HUDEP-2 (cell line): ENCODE data around the gene PLVAP.

Source experiments
- DNase-seq, 76 experiments: peaks; one replicate each; lab custom pipeline; 2025; ENCODE audit not compliant: unreplicated experiment in 76 of 76; lab: John Stamatoyannopoulos, UW

The PLVAP gene

DNA sequence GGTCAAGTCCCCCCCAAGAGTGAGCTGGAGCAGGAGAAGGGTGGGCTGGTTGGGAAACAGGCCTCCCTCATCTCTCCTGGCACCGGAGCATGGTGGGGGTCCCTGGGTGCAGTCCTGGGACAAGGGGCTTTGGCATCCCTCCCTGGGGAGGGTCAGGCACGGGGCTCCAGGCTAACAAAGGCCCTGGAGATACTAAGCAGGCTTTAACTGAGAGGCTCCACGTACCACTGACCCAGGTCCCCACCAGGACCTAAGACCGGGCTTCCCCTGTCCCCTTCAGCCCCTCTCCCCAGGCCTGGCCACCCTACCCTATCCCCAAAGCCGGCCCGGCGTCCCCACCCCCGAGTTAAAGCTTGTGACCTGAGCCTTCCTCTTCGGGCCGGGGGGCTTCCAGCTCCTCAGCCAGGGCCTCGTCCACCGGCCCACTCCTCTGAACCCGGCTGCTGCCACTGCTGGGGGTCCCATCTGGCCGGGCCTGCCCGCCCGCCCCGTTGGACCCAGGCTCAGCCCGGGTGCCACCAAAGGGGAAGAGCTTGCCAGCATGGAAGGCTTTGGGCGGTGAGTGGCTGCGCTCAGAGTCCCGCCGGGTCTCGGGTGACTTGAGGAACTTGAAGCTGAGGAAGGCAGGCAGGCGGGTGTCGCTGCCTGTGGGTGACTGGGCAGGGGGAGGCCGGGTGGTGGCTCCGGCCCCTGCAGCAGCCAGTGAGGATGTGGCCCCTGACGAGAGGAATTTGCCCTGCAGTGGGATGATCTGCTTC, 52.6 kb downstream of the PLVAP start:
- no peak for DNase-seq

DNA sequence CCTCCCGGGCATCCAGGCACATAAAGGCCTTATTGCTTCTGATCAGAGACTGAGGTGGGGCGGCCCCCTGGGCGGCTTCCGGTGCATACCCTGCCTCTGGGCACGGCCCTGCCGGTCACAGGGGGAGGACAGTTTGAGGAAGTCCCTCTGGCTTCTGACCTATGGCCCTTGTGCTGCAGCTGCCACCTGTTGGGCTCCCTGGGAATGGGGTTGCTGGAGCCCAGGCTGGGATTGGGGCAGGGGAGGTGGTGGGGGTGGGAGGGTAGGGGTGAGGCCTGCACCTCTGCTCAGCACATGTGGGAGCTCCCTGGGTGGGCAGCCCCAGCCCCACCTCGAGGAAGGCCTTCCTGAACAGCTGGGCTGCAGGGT, 53.2 kb downstream of the PLVAP start:
- DNase-seq = peak in 4 of 76 experiments; percentile 7 to 30 (median 20)

DNA sequence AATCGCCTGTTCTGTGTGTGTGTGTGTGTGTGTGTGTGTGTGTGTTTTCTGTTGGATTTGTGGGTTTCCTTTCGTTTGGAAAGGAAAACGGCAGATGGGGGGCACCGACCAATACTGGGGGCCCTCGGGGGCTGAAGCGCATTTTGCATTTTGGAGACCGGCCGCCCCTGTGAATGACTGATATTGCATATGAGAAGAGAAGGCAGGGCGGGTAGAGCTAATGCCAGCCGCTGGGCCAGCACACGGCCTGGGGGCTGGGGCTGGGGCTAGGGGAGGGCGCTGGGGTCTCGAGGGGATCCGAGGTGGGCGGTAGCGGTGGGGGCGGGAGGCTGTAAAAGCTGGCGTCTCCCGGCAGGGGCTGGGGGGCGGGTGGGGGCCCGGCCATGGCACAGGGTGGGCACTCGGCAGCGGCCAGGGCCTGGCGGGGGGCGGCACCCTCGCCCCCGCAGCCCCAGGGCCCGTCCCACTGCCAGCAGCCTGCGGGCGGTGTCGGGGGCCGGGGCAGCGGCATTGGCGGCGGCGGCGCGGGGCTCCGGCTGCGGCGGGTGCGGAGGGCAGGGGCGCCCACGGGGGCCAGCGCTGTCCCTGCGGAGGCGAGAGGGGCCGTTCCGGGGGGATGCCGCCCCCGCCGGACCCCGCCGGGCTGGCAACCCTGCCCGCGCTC, 53.7 kb downstream of the PLVAP start:
- no peak for DNase-seq

DNA sequence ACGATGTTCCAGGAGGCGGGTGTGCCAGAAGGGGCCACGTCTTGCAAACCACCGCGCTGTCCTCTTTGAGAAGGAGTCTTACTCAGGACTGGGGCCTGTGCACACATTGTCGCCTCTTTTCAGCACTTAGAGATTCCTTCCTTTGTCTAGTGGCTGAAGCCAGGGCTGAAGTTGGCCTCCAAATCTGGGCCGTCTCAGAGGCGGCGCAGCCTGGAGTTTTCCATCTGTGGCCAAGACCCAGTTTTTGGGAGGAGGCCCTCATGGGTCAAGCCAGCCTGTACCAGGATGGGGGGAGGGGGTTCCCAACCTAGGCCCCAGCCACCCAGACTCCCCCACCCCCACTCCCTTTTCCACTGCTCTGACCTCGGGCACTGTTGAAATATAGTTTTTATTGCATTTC, 54.3 kb downstream of the PLVAP start:
- DNase-seq = no peak

DNA sequence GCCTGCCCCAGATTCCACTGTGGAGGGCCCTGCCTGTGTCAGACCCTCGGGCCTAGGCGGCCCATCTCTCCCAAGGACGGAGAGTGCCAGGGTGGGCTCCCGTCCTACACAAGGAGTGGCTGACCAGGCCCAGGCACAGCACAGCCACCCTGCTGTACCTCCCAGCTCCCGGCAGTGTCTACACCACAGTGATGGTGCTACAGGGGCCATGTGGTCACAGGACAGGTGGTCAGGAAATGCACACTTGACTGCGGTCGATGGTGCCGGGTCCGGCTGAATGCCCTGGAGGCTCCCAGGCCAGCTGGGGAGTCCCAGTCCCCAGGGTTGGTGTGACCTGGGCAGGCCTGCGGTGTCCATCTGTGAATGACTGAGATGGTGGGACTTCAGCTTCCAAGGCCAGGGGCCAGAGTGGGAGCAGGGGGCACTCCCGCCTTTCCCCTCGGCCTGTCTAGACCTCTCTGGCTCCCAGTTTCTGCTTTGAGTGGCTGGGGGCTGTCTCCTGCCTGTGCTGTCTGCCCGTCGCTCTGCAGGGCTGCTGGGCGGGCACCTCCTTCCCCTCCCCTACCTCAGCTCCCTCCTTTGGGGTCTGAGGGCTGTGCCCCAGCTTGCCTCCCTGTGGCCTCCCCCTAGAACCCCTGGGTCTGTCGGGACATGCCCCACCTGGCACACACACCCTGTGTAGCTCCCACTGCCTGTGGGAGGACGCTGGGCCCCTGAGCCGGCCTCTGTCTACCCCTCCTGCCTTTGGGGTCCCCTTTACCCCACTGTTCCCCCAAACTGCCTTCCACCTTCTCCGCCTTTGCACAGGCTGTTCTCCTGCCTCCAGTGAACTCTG, 55.3 kb downstream of the PLVAP start:
- DNase-seq = no peak

DNA sequence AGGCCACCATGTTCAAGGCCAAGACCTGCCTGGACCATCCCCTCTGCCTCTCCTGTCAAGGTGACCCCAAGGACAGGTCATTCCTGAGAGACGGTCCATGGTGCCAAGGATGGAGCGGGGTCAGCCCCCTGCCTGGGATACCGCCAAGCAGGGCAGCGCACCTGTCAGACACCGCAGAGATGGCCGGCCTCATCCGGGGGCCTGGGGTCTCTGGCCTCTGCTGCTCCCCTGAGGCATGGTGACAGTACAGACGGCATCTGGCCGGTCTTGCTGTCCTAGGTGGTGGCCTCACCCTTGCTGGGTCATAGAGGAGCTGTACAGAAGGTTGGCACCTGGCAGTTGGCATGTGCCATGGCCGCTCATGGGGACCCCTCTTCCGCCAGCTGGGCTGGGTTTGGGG, 56.7 kb downstream of the PLVAP start:
- DNase-seq = no peak

DNA sequence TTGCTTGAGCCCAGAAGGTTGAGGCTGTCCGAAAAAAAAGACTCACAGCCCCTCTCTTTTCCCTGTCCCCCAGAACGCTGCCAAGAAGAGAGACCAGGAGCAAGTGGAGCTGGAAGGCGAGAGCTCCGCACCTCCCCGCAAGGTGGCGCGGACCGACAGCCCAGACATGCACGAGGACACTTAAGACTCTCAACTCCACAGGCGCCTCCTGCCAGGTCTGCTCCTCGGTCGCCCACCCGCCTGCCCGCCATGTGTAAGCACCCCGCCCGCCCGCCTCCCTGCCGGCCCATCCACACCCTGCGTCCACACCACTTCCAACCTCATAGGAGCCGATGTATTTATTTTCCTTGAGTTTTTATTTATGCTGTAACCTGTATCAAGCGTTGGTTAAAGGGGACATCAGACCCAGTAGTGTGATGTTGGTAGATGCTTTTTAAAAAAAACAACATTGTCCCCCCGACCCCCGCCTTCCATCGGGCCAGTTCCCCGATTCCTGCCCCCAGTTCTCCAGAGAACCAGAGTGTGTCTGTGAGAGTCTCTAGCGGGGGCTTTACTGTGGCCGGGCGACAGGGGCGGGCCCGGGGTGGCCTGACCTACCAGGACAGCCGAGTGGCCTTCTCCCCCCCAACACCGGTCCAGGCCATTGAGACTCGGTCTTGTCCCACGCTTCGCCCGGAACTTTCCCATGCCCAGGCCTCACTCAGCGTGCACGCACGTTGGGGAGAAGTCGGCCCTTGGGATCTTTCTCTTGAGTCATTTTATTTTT, 57.5 kb downstream of the PLVAP start:
- no peak for DNase-seq

DNA sequence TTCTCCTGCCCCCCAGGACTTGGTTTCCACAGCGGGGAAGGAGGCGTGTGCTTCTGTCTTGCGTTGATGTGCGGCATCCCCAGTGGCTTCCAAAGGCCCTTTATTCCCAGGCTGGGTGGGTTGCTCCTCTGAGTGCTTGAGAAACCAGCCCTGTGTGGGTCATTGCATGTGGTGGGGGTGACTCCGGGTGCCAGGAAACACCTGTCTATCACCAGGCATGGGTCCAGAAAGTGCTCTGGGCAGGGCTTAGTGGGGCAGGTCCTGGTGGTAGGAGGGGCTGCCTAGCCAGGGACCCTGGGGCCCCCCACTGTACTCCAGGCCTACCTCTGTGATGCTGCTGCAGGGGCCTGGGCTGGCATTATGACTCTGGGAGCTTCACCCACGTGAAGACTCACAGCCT, 58.2 kb downstream of the PLVAP start:
- no peak for DNase-seq

DNA sequence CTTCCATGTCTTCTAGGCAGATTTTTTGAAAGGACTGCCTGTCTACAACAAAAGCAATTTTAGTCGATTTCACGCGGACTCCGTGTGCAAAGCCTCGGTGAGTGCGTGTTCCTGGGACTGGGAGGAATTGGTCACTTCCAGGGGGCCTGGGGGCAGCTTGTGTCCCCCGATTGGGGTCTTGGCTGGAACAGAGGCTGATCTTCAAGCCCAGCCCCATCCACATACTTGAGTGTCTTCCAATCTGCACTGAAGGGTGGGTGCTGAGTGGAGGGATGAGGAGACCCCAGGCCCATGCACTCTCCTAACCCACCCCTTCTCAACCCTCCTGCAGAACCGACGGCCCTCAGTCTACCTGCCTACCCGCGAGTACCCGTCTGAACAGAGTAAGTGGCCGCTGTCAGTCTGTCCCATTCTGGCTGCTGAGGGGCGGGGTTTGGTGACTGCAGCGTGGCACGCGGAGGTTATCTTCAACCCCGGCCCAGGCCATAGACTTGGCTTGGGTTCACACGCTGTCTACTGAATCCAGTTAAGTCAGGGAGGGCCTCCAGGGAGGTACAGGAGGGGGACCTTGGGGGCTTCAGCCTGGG, 63.0 kb downstream of the PLVAP start:
- DNase-seq = peak in 44 of 76 experiments; percentile 20 to 80 (median 48)

DNA sequence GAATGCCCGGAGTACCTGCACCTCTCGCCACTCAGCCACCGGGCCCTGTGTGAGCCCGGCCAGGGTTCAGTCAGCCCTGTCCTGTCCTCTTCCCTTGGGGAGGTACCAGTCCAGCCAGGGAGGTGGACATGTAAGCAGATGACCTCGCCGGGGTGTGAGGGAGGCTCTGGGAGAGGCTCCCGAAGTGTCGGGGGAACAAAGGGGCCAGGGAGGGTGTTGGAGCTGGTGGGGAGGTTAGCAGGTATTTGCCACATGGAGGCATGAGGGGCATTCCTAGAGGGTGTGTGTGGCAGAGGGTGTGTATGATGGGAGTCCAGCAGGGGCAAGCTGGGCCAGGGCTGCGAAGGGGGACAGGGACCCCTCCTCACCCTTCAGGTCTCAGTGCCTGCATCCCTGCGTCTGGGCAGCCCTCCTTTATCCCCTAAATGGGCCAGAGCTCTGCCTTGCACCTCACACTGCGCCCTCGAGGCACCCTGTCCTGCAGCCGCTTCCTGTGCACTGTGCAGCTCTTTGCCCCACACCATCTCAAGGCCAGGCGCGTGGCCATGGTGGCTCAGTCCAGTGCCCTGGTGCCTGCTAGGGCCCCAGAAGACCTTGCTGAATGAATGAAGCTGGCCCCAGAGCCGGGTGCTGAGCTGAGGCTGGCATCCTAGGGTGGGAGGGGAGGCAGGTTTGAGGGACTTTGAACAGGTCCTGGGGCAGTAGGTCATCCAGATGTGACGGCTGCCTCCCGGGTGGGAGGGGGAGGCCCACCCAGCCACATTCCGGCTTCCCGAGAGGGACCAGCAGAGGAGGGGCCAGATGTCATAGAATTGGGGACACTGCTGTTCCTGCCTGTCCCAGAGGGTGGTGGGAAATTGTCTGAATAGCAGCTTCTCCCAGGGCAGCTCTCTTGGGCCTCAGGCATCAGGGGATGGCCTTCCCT, 64.7 kb downstream of the PLVAP start:
- DNase-seq = no peak

DNA sequence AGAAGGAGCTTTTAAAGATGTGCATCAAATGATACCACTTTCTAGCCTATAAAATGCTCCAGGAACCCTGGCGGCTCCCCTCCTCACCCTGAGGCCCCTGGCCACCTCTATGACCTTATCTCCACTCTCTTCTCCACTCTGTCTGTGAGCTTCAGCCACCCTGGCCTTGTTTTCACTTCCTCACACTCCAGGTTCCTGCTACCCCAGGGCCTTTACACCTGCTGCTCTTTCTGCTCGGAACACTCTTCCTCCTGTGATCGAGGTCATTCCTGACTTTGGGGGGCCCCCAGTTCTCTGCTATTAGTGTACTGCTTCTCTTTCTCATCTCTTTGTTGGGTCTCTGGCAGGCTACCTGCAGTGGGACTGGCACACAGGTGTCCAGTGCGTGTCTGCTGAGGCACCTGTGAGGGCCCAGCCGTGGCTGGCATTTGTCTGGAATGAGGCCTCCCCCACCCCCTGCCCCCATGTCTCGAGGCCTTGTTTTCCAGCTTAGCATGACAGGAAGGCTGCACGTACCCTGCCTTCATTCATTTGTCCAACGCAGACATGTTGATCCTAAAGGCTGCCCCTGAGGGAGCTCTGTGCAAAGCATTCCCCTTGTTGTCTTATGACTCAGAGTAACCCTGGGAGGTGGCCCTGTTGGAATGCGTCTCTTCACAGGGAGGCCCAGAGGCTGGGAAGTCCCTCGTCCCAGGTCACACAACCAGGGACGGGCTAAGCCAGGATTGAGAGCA, 65.5 kb downstream of the PLVAP start:
- no peak for DNase-seq

DNA sequence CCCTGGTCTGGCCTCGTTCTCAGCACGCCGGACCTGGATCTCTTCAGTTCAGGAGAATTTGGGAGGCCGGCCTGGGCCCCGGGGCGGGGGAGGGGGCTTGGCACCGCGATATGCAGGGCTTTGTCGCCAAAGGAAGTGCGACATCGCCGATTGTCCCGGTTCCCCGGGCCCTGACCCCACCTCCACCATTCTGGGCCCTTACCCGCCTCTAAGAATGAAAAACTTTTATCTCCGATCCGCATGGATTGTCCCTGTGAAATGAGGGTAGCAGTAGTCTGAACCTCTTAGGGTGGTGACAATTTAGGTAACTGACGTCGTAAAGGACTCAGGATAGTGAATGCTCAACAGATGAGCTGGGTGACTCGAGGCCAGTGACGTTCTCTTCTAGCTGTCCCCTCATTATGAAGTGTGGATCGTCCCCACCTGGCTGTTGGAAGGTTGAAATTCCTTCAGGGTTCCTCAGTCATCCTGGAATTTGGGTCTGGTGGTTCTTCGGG, 67.1 kb downstream of the PLVAP start:
- peak in 3 of 76 experiments; percentile 25 to 54 (median 50) for DNase-seq

DNA sequence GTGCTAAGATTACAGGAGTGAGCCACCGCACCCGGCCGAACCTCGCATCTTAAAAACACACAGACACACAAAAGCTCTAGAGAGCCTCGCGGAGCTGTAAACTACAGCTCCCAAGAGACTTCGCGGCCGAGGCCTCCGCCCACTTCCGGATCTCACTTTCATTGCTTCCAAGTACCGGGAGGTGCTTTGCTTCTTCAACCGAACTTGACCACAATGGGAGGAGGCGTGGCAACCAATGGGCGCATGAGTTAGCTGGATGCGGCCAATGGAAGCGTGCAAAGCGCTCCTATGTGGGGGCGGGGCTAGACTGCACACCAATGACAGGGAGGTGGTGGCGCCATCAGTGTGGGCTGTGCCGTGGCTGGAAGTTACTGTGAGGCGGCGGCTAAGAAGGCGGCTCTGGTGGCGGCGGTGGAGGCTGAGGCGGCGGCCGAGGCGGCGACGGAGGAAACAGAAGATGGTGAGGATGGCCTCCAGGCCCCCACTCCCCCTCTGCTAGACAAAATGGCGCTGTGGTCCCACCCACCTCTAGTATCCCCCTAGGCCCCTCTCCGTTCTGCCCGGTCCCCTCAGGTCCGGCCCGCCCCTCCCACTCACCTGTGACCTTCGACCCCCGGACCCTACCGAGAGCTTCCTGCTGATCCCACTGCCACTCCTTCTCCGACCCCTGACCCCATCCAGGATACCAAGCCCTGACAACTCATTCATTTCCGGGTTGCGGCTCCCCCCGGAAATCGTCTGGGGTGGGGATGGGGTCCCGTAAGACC, 67.8 kb downstream of the PLVAP start, which contains the start of gene DDA1:
Gene DDA1, plus strand, starts transcription at position 366 of the 767 bp plus-strand sequence. Its CDS starts 92 bp downstream, at position 458.
- peak; percentile 76 to 100 (median 100) for DNase-seq

DNA sequence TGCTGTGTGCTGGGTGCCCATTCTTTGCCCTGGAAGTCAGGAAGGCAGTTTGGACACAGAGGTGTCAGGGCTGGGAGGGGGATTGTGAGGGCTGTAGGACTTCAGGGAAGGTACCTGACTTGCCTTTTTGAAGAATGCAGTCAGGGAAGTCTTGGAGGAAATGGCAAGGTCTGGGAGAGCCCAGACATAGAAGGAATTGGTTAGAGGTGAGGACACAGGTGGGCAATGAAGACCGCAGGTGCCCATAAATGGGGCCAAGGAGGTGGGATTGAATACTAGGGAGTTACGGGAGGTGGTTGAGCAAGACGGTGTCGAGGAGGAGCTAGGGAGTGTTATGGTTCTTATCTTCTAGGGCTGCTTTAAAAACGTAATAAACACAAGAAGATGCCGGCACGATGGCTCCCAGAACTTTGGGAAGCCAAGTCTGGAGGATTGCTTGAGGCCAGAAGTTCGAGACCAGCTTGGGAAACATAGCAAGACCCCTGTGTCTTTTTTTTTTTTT, 69.2 kb downstream of the PLVAP start:
- no peak for DNase-seq

DNA sequence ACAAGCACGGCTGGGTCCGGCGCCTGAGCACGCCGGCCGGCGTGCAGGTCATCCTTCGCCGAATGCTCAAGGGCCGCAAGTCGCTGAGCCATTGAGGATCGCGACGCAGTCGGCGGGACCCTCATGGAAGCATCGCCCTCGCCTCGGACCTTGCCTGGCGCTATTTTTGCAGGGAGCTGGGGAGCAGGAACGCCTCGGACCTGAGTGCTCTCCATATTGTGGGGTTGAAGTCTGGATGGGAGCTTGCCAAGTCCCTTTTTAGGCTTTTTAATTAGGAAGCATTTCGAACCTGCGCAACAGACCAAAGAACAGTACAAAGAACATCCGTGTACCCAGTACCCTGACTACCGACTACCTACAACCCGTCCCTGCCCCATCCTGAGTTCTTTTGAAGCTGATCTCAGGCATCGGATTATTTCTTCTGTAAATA, 70.8 kb downstream of the PLVAP start:
- peak in 2 of 76 experiments; percentile 47 to 63 for DNase-seq

DNA sequence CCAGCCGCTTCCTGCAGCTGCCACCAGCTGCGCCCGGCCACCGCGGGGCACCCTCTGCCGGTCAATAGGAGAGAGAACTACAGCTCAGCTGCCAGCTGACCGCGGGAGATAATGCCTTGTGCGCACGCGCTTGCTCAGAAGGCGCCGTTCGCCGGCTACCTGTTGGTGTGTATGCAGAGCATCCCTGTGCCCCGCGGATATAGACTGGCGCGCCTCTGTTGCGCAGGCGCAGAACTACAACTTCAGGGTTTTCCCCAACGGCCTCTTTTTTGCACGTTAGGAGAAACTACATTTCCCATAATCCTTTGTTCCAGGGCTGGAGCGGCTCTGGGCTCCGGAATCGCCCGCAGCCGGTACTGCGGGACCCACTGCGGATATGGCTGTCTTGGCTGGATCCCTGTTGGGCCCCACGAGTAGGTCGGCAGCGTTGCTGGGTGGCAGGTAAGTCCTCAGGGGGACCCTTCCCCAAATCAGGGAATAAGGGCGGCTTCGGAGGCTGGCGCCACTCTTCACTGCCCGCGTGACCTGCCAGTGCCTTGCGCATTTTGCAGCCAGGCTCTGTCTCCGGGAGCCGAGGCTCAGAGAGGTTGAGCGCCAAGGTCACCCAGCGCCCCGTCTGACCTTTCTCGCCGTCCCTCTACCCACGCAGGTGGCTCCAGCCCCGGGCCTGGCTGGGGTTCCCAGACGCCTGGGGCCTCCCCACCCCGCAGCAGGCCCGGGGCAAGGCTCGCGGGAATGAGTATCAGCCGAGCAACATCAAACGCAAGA, 71.4 kb downstream of the PLVAP start, which contains the start of gene MRPL34:
Gene MRPL34, plus strand, starts transcription at position 356 of the 768 bp plus-strand sequence. Its CDS starts 21 bp downstream, at position 377.
- DNase-seq = peak; percentile 94 to 100 (median 100)

DNA sequence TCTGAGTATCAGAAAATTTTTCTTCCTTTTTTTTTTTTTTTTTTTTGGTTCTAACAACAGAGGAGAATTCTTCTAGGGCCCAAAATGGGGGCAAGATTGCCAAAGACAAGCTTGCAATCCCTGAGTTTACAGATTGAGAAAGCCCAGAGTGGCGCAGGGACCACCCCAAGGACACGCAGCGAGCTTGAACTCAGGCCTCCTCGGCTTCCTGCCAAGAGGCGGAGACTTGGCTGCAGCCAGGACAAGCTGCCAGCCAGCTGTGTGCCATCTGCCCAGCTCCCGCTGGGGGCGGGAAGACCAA, 72.0 kb downstream of the PLVAP start:
- peak in 4 of 76 experiments; percentile 94 to 100 (median 100) for DNase-seq
